Astrocyte (in vitro differentiated cells and primary cell): ENCODE data around the gene VDAC2. TPM values are rescaled to one million over a fixed set of nuclear protein-coding genes. Genes with fewer than 3 reads are reported as not detected.
"Not testable (repeated sequence)": the region's sequence is repeated elsewhere in the genome, so short reads cannot be mapped to it uniquely, and the experiment has no call there.

Experiments
- DNase-seq: peaks from one replicate; pipeline ENCODE4 v3.0.0-alpha.2; 2010; ENCODE audit warnings: low read depth
- FAIRE-seq: peaks from 2 replicates; lab custom pipeline; 2011; peaks lifted over from hg19 to GRCh38; lab: Jason Lieb, UNC
- H2AFZ ChIP-seq: 2 replicates; pipeline ENCODE4 v1.6.0; 2012; ENCODE audit warnings: low read depth, low read length, inconsistent platforms
- H3K27ac ChIP-seq: 2 replicates; pipeline ENCODE4 v1.5.1; 2011; ENCODE audit warnings: low read depth, low read length, inconsistent platforms
- H3K27me3 ChIP-seq: 2 replicates; pipeline ENCODE4 v1.6.0; 2011; ENCODE audit warnings: low read length, inconsistent platforms; ENCODE audit not compliant: insufficient read depth
- H3K36me3 ChIP-seq: 2 replicates; pipeline ENCODE4 v1.5.1; 2011; ENCODE audit warnings: low read length, inconsistent platforms; ENCODE audit not compliant: insufficient read depth
- H3K4me1 ChIP-seq: 2 replicates; pipeline ENCODE4 v1.5.1; 2011; ENCODE audit warnings: low read length, inconsistent platforms; ENCODE audit not compliant: insufficient read depth
- H3K4me2 ChIP-seq: 2 replicates; pipeline ENCODE4 v1.6.0; 2012; ENCODE audit warnings: low read length, inconsistent platforms
- H3K4me3 ChIP-seq: 2 replicates; pipeline ENCODE4 v1.5.1; 2011; ENCODE audit warnings: low read depth, mild to moderate bottlenecking, low read length, inconsistent platforms; ENCODE audit not compliant: insufficient read depth
- H3K79me2 ChIP-seq: 2 replicates; pipeline ENCODE4 v1.6.0; 2012; ENCODE audit warnings: mild to moderate bottlenecking, low read length, inconsistent platforms; ENCODE audit not compliant: insufficient read depth
- H3K9ac ChIP-seq: 2 replicates; pipeline ENCODE4 v1.6.0; 2012; ENCODE audit warnings: mild to moderate bottlenecking, low read length, inconsistent platforms
- H3K9me3 ChIP-seq: 2 replicates; pipeline ENCODE4 v1.5.1; 2012; ENCODE audit warnings: low read depth, mild to moderate bottlenecking, low read length, inconsistent platforms; ENCODE audit not compliant: insufficient read depth
- H4K20me1 ChIP-seq: 2 replicates; pipeline ENCODE4 v1.6.0; 2012; ENCODE audit warnings: low read length, inconsistent platforms; ENCODE audit not compliant: insufficient read depth
- H3K27ac Mint-ChIP-seq: one replicate; pipeline ENCODE4 v1.8.0; 2021; ENCODE audit warnings: mild to moderate bottlenecking, mixed read lengths; ENCODE audit not compliant: unreplicated experiment
- H3K27me3 Mint-ChIP-seq: one replicate; pipeline ENCODE4 v1.8.0; 2021; ENCODE audit warnings: low read depth, mixed read lengths; ENCODE audit not compliant: unreplicated experiment
- H3K36me3 Mint-ChIP-seq: one replicate; pipeline ENCODE4 v1.8.0; 2021; ENCODE audit warnings: low read depth, mixed read lengths; ENCODE audit not compliant: unreplicated experiment
- H3K4me1 Mint-ChIP-seq: one replicate; pipeline ENCODE4 v1.8.0; 2021; ENCODE audit warnings: low read depth, mixed read lengths; ENCODE audit not compliant: unreplicated experiment
- H3K4me3 Mint-ChIP-seq: one replicate; pipeline ENCODE4 v1.8.0; 2021; ENCODE audit warnings: mild to moderate bottlenecking, moderate library complexity, mixed read lengths; ENCODE audit not compliant: unreplicated experiment
- H3K9me3 Mint-ChIP-seq: one replicate; pipeline ENCODE4 v1.8.0; 2021; ENCODE audit warnings: mild to moderate bottlenecking, mixed read lengths; ENCODE audit not compliant: unreplicated experiment
- CTCF ChIP-seq: IDR thresholded peaks from 2 replicates; pipeline ENCODE4 v1.5.1; 2011; ENCODE audit warnings: low read depth, mild to moderate bottlenecking, inconsistent platforms, low read length, moderate library complexity; ENCODE audit not compliant: insufficient read depth
- EZH2 ChIP-seq: IDR thresholded peaks from 2 replicates; pipeline ENCODE4 v1.6.1; 2012; ENCODE audit warnings: mild to moderate bottlenecking, low read length, inconsistent platforms; ENCODE audit not compliant: insufficient read depth
- total RNA-seq: library from RNA; stranded (reverse); gene quantifications from 2 replicates; pipeline ENCODE4 v1.2.1, GENCODE V29; 2021

Gene VDAC2
- total RNA-seq, 1 donor from 2014 or later: 373 TPM

GRCh38 chr10:75203724-75204123 lies 6.9 kb upstream of the VDAC2 start:
- H4K20me1 ChIP-seq: no peaks in the 10 kb centered on the region
- no peaks in the 10 kb centered on the region for H3K79me2 ChIP-seq
- H3K27ac Mint-ChIP-seq: no peak overlapping the region
- peaks cover 8% of the 10 kb centered on the region for H3K36me3 Mint-ChIP-seq
- FAIRE-seq (no peak), DNase-seq (no peak)
- no peaks in the 10 kb centered on the region for H3K9me3 ChIP-seq
- H3K4me3 ChIP-seq: no peak overlapping the region
- TF ChIP-seq EZH2 (no peak), CTCF (no peak)
- peaks cover 19% of the 10 kb centered on the region for H3K4me1 Mint-ChIP-seq
- no peak overlapping the region for H3K27ac ChIP-seq
- H2AFZ ChIP-seq: no peak overlapping the region
- H3K36me3 ChIP-seq: no peaks in the 10 kb centered on the region
- H3K27me3 Mint-ChIP-seq: no peaks in the 10 kb centered on the region
- no peak overlapping the region for H3K4me2 ChIP-seq
- H3K9ac ChIP-seq: no peak overlapping the region
- peaks cover 11% of the 10 kb centered on the region for H3K4me1 ChIP-seq
- H3K9me3 Mint-ChIP-seq: no peaks in the 10 kb centered on the region
- no peak overlapping the region for H3K4me3 Mint-ChIP-seq
- no peaks in the 10 kb centered on the region for H3K27me3 ChIP-seq

- peaks cover 5% of the 10 kb centered on the region for H3K79me2 ChIP-seq
- no peaks in the 10 kb centered on the region for H4K20me1 ChIP-seq
- no peaks in the 10 kb centered on the region for H3K27me3 Mint-ChIP-seq
- no peak overlapping the region for H3K4me3 ChIP-seq
- no peak for FAIRE-seq
- H3K4me1 Mint-ChIP-seq: peaks cover 24% of the 10 kb centered on the region
- DNase-seq: no peak
- no peak overlapping the region for H3K9ac ChIP-seq
- no peak for TF ChIP-seq CTCF
- no peak for TF ChIP-seq EZH2
- no peaks in the 10 kb centered on the region for H3K9me3 ChIP-seq
- no peak overlapping the region for H3K4me3 Mint-ChIP-seq
- no peaks in the 10 kb centered on the region for H3K36me3 ChIP-seq
- peaks cover 8% of the 10 kb centered on the region for H3K36me3 Mint-ChIP-seq
- H3K27me3 ChIP-seq: no peaks in the 10 kb centered on the region
- H3K4me1 ChIP-seq: peaks cover 17% of the 10 kb centered on the region
- H2AFZ ChIP-seq: no peak overlapping the region
- no peak overlapping the region for H3K27ac Mint-ChIP-seq
- H3K27ac ChIP-seq: no peak overlapping the region
- no peak overlapping the region for H3K4me2 ChIP-seq
- no peaks in the 10 kb centered on the region for H3K9me3 Mint-ChIP-seq
These were observed 4.7 kb upstream of the VDAC2 start for GRCh38 chr10:75205908-75206307.

GRCh38 chr10:75206638-75207037 lies 4.0 kb upstream of the VDAC2 start:
- H3K27me3 ChIP-seq, H3K4me2 ChIP-seq, H3K9me3 ChIP-seq, H3K4me3 ChIP-seq, FAIRE-seq, H3K9ac ChIP-seq, H3K36me3 ChIP-seq, H3K27me3 Mint-ChIP-seq, H2AFZ ChIP-seq, H3K4me3 Mint-ChIP-seq, H3K9me3 Mint-ChIP-seq, H4K20me1 ChIP-seq, DNase-seq, H3K27ac ChIP-seq: not testable (repeated sequence)
- H3K36me3 Mint-ChIP-seq: peaks cover 12% of the 10 kb centered on the region
- peaks cover 13% of the 10 kb centered on the region for H3K79me2 ChIP-seq
- H3K27ac Mint-ChIP-seq: peak overlapping the region; percentile 23
- peaks cover 24% of the 10 kb centered on the region for H3K4me1 Mint-ChIP-seq
- peaks cover 18% of the 10 kb centered on the region for H3K4me1 ChIP-seq
